Stimulated activated CD4-positive, alpha-beta T cell treated with anti-CD3 and anti-CD28 coated beads, TNF-alpha, amount 100 ng/mL, for 24 hours (primary cell): Measurements from ENCODE around the gene PLCXD1.
"Not testable (repeated sequence)": the region's sequence is repeated elsewhere in the genome, so short reads cannot be mapped to it uniquely, and the experiment has no call there.

Experiments used
- DNase-seq, 3 experiments: peaks; one replicate each; pipeline ENCODE4 v3.0.0-alpha.2; 2020; ENCODE audit warnings: low read depth in 3 of 3

Gene PLCXD1

GRCh38 chrX:262381-262909 lies 18.7 kb upstream of the PLCXD1 start:
- no peak for DNase-seq

DNA sequence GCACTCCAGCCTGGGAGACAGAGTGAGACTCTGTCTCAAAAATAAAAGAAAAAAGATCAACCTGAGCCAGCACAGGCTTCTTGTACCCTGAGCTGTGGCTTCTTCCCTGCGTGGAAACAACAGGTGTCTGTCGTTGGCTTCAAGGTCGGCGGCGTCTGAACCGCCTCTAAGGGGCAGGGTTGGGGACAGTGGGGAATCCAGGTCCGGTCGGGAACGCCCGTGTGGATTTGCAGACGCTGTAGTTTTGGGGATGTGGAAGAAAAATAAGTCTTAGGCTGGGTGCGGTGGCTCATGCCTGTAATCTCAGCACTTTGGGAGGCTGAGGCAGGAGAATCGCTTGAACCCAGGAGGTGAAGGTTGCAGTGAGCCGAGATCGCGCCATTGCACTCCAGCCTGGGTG lies 17.2 kb upstream of the PLCXD1 start:
- DNase-seq = not testable (repeated sequence)

DNA sequence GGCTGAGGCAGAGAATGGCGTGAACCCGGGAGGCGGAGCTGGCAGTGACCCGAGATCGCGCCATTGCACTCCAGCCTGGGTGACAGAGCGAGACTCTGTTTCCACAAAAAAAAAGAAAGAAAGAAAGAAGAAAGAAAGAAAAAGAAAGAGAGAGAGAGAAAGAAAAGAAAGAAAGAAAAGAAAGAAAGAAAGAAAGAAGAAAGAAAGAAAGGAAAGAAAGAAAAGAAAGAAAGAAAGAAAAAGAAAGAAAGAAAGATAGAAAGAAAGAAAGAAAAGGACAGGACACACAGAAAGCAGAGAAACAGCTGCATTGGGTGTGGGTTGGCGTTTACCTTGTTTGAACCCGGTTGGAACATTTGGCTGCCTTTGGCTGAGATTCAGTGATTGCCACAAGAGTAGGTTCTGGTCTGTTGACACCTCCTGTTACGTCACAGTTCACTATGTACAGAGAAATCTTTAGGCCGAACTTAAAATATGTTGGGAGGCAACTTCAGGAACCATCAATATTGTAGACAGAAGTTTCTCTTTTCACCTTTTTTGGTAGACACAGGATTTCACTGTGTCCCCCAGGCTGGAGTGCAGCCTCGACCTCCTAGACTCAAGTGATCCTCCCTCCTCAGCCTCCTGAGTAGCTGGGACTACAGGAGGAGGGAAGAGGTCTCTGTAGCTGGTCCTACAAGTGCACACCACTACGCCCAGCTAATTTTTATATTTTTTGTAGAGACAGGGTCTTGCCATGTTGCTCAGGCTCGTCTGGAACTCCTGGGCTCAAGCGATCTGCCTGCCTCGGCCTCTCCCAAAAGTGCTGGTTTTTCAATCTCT lies 16.3 kb upstream of the PLCXD1 start:
- no peak for DNase-seq

DNA sequence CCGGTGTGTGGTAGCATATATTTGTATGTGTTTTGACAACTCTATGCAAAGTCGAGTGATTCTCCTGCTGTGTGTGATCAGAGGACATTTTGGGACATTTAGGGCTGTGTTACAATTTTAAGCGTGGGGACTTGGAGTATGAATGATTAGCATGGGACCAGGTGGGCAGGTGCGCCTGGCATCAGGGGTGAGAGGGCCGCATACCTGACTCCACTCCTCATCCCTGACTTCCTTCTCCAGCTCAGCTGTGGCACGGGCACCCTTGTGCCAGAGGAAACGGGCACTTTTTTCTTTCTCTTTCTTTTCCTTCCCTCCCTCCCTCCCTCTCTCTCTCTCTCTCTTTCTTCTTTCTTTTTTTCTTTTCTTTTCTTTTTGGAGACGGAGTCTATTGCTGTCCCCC lies 15.7 kb upstream of the PLCXD1 start:
- no peak for DNase-seq

- DNase-seq = no peak
Observed at GRCh38 chrX:267771-268261, 13.4 kb upstream of the PLCXD1 start.

DNA sequence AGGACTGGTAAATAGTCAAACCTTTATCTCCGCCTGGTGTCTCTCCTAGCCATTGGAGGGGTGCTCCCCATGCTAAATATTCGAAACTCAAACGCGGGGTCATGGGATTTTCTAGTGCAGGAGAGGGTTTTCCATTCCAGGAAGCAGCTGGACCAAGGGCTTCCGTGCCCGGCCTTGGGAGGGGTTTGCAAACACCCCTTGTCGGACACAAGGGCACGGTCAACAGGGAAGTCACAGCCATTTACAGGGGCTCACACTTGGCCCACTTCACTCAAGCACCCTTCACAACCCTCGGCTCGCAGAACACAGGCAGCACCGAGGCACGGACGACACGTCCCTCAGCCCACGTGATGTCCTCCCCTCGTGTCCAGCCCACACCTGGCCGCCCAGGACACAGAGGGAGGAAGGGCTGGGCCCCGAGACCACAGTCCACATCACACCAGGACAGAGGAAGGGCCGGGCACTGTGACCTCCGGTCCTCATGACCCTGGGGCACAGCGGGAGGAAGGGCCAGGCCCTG lies 10.3 kb upstream of the PLCXD1 start:
- DNase-seq = no peak

DNA sequence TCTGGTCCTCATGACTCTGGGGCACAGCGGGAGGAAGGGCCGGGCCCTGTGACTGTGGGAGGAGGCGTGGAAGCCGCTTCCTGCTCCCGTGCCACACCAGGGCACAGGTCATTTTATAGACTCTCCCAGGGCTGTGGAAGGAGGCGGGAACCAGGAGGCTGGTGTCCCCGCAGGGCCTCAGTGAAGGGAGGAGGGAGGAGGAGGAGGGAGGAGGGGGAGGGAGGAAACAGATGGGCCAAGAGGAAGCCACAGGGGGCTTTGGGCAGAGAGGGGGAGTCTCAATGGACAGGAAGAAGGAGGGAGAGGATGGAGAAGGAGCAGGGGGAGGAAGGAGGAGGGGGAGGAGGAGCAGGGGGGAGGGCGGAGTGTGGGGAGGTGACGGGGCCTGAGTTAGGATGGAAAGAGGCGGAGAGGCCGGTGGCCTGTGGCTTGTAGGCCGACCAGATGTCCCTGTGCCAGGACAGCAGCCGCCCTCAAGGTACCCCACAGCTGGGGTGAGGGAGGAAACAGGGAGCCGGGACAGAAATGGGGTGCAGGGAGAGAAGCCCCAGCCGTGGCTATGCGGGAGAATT lies 6.2 kb upstream of the PLCXD1 start:
- DNase-seq = no peak

DNA sequence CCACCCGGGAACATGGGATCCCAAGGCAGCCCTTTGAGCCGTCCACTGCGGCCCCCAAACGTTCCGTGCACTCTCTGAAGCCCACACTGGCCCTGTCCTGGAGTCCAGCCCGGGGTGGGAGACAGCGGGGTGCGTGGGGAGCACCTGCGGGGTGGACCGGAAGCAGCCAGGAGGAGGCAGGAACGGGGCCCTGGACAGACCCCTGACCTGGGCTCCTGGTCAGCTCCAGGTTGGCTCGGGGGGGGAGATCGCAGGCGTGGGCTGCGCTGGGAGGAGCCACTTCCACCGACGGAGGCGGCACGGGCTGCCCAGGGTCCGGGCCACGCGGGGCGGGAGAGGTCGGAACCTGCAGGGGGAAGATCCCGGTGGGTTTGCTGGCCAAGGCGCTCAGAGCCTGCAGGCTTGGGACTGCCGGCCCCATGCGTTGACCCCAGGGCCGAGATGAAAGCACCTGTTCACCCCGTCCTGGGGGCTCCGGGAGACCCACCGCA lies 5.7 kb upstream of the PLCXD1 start:
- no peak for DNase-seq

DNA sequence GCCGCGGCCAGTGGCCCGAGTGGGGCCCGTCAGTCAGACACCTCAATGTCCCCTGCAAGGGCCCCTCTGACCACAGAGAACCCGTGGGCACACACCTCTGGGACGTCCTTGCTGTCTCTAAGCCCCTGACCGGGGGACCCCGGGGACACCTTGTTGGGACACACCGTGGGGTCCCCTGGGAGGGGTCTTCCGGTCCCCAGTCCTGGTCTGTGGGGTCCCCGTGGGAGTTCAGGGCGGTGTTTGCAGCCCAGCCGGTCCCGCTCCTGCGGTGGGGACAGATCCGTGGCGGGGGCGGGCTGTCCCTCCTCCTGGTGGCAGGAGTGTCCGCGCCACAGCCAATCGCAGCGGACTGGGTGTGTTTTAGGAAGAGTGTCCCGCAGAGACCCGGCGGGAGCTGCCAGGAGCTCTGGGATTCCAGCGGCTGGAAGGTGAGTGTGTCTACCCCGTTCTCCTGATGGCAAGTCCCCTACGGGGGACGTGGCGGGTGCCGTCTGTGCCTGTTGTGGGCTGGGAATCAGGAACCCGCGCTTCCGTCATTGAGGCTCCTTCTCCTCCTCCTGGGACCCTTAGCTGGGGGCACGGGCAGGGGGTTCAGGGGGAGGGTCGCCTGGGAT lies 5.1 kb upstream of the PLCXD1 start:
- peak in 2 of 3 experiments; percentile 13 to 45 for DNase-seq

DNA sequence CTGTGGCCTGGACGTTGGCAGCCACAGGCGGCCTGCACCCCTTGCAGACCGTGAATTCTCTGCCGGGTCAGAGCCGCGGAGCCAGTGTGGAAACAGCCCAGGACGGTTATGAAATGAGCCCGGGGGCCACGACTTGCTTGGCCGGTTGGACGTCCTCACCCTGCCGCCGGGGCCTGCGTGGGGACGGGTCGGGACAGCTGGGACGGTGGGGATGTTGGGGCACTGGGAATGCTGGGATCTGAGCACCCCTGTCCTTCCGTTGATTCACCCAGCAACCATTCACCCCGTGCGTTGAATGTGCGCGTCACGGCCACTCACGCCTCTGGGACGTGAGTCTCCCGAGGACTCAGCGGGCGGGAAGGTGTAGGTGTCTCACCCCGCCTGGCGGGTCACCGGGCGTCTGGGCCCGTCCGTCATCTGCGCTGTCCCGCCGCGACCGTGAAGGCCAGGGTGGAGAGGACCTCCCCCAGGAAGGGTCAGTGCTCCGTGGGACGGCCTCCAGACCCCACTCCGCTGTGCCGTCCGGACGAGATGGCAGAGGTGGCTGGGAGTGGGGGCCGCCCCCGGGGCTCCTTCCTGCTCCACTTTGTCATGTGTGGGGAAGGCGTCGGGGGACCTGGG lies 4.5 kb upstream of the PLCXD1 start:
- DNase-seq = peak in 1 of 3 experiments; percentile 26

DNA sequence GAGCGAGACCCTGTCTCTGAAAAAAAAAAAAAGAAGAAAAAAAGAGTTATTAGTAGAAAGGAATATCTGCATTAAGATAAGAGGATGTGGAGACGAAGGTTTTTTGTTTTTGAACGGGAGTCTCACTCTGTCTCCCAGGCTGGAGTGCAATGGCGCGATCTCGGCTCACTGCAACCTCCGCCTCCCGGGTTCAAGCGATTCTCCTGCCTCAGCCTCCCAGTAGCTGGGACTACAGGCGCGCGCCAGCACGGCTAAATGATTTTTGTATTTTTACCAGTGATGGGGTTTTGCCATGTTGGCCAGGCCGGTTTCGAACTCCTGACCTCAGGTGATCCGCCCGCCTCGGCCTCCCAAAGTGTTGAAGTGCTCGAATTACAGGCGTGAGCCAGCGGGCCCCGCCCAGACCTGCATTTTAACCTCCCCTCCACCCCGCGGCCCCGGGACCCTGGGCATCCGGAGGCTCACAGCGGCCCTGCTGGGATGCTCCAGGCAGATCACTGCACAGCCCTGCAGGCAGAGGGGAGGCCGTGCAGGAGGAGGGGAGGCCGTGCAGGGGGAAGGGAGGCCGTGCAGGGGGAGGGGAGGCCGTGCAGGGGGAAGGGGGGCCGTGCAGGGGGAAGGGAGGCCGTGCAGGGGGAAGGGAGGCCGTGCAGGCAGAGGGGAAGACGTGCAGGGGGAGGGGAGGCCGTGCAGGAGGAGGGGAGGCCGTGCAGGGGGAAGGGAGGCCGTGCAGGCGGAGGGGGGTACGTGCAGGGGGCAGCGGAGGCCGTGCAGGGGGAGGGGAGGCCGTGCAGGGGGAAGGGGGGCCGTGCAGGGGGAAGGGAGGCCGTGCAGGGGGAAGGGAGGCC lies 1.2 kb upstream of the PLCXD1 start:
- not testable (repeated sequence) for DNase-seq

GRCh38 chrX:280722-281121 lies 459 bp upstream of the PLCXD1 start:
- DNase-seq = not testable (repeated sequence)

DNA sequence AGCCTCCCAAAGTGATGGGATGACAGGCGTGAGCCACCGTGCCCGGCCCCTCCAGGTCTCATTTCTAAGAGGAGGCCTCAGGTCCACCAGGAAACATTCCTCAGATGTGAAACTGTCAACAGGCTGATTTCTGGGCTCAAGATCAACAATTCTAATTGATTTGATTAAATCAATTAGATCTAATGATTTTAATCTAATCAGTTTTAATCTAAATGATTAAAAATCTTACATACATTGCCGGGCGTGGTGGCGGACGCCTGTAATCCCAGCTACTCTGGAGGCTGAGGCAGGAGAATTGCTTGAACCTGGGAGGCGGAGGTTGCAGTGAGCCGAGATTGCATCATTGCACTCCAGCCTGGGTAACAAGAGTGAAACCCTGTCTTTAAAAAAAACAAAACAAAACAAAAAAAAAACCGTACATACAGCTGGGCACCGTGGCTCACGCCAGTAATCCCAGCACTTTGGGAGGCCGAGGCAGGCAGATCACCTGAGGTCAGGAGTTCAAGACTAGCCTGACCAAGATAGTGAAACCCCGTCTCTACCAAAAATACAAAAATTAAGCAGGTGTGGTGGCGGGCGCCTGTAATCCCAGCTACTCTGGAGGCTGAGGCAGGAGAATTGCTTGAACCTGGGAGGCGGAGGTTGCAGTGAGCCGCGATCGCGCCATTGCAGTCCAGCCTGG lies 960 bp downstream of the PLCXD1 start:
- DNase-seq = not testable (repeated sequence)

- peak; percentile 81 to 92 (median 90) for DNase-seq
Observed at GRCh38 chrX:283115-283845, 2.1 kb downstream of the PLCXD1 start.

DNA sequence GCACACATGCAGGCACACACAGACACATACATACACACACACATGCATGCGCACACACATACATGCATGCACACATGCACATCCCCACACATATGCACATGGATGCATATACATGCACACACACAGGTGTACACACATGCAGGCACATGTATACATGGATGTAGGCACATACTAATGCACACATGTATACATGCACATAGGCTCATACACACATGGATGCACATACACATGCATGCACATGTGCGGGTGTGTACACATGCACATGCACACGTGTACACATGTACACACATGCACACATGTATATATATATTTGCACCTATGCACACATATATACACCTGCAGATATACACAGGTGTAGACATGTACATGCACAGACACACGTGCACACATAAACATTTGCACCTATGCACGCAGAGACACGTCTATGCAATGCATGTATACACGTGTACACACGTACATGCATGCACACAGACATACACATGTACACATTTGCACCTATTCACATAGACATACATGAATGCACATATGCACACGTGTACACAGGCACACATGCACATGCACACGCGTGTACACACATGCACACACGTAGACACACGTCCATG lies 4.0 kb downstream of the PLCXD1 start:
- no peak for DNase-seq

DNA sequence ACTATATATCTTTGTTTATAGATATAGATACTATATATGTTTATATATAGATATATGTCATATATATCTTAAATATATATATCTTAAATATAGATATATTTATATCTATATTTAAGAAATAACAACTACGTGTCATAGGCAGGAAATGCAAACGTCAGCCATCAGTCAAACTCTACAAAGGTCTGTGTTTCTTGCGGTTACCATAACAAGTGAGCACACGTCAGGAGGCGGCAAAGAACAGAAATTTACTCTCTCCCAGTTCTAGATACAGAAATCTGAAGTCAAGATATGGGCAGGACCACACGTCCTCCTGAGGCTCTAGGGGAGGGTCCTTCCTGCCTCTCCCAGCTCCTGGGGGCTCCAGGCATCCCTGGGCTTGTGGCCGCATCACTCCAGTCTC lies 6.5 kb downstream of the PLCXD1 start:
- DNase-seq = no peak

DNA sequence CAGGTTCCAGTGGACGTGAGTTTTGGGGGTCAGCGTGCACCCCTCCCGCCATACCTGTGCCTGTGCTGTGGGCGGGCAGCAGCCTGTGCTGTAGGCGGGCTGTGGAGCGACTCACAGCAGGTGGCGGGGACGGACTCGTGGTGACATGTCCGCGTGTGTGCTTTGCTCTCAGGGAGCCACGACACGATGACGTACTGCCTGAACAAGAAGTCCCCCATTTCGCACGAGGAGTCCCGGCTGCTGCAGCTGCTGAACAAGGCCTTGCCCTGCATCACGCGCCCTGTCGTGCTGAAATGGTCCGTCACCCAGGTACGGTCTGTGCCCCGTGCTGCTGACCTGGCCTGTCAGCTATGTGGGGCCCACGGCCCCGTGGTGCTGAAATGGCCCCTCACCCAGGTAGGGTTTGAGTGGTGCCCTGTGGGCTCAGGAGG lies 7.4 kb downstream of the PLCXD1 start:
- no peak for DNase-seq

DNA sequence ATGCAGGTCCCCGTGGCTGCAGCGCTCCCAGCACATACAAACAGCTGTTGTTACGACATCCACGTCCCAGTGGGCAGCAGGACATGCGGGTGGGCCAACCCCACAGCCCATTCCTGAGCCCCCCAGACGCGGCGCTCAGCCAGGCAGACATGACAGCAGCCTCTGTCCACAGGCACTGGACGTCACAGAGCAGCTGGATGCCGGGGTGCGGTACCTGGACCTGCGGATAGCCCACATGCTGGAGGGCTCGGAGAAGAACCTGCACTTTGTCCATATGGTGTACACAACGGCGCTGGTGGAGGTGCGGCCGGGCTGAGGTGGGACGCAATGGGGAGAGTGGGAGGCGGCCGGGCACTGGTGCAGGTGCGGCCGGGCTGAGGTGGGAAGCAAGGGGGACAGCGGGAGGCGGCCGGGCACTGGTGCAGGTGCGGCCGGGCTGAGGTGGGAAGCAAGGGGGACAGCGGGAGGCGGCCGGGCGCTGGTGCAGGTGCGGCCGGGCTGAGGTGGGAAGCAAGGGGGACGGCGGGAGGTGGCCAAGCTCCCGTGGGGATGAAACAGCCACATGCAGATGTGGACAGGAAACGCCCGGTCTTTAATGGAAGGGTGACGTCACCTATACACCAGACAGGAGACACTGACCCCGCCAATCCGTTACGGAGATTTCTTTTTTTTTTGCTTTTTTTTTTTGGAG lies 9.4 kb downstream of the PLCXD1 start:
- no peak for DNase-seq
